Activated naive CD8-positive, alpha-beta T cell (primary cell): Measurements from ENCODE around the gene ZDHHC9.

Source experiments
- H3K27ac Mint-ChIP-seq: one replicate; pipeline ENCODE4 v1.8.0; 2021; ENCODE audit warnings: mixed read lengths
- H3K27me3 Mint-ChIP-seq: one replicate; pipeline ENCODE4 v1.8.0; 2021; ENCODE audit warnings: mixed read lengths
- H3K36me3 Mint-ChIP-seq: one replicate; pipeline ENCODE4 v1.8.0; 2021; ENCODE audit warnings: mixed read lengths
- H3K4me1 Mint-ChIP-seq: one replicate; pipeline ENCODE4 v1.8.0; 2021; ENCODE audit warnings: low read depth, mixed read lengths
- H3K4me3 Mint-ChIP-seq: one replicate; pipeline ENCODE4 v1.8.0; 2021; ENCODE audit warnings: mild to moderate bottlenecking, mixed read lengths
- H3K9me3 Mint-ChIP-seq: one replicate; pipeline ENCODE4 v1.8.0; 2021; ENCODE audit warnings: low read depth, mixed read lengths

ZDHHC9 gene

GRCh38 chrX:129785160-129785947 lies 58.3 kb downstream of the ZDHHC9 start:
- peaks cover 59% of the 10 kb centered on the region for H3K4me1 Mint-ChIP-seq
- peaks cover 8% of the 10 kb centered on the region for H3K36me3 Mint-ChIP-seq
- peak overlapping the region; percentile 70 for H3K4me3 Mint-ChIP-seq
- H3K9me3 Mint-ChIP-seq = no peaks in the 10 kb centered on the region
- H3K27ac Mint-ChIP-seq = peak overlapping the region; percentile 91
- H3K27me3 Mint-ChIP-seq = no peaks in the 10 kb centered on the region

DNA sequence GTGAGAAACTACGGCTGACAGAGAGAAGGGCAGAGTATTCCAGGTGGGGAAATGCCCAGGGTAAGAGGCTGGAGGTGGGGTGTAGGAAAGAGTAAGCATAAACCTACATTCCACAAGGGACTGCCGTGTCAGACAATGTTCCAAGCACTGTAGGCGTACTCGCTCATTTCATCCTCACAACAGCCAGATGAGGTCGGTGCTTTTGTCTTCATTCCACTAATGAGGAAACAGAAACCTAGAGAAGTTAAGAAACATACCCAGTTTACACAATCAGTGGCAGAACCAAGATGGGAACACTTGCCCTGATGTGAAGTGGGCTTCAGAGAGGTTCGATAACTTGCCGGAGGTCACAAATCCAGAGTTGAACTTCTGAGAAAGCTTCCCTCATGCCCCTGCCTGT lies 59.3 kb downstream of the ZDHHC9 start:
- Mint-ChIP-seq H3K36me3 (peaks cover 8% of the 10 kb centered on the region), H3K4me1 (peaks cover 60% of the 10 kb centered on the region)

GRCh38 chrX:129783291-129783713 lies 60.4 kb downstream of the ZDHHC9 start:
- H3K4me3 Mint-ChIP-seq = peak overlapping the region; percentile 87
- peaks cover 66% of the 10 kb centered on the region for H3K4me1 Mint-ChIP-seq
- peak overlapping the region; percentile 95 for H3K27ac Mint-ChIP-seq
- no peaks in the 10 kb centered on the region for H3K9me3 Mint-ChIP-seq
- peaks cover 8% of the 10 kb centered on the region for H3K36me3 Mint-ChIP-seq
- no peaks in the 10 kb centered on the region for H3K27me3 Mint-ChIP-seq

More for the DNA sequence above, 59.3 kb downstream of the ZDHHC9 start:
- H3K27ac Mint-ChIP-seq = peak overlapping the region; percentile 95
- H3K27me3 Mint-ChIP-seq = no peaks in the 10 kb centered on the region
- H3K4me3 Mint-ChIP-seq = peak overlapping the region; percentile 87
- no peaks in the 10 kb centered on the region for H3K9me3 Mint-ChIP-seq

DNA sequence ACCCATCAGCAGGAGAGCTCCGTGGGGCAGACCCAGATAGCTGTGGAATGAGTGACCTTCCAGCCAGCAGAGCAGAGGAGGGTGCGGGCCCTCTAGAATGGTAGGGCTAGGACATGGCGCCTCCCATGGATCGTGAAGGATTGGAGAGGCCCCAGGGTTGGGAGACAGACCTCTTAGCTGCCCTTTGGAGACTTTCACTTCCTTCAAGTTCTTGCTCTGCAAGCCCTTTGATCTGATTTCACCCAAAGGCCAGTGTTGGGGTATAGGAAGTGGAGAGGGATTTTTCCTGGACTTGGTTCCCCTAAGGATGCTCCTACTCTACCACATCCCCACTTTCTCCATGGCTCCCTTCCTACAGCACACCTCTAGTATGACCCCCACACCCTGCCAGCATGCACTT lies 61.0 kb downstream of the ZDHHC9 start:
- H3K36me3 Mint-ChIP-seq = peaks cover 8% of the 10 kb centered on the region
- no peaks in the 10 kb centered on the region for H3K27me3 Mint-ChIP-seq
- H3K4me1 Mint-ChIP-seq = peaks cover 70% of the 10 kb centered on the region
- peak overlapping the region; percentile 87 for H3K4me3 Mint-ChIP-seq
- H3K27ac Mint-ChIP-seq = peak overlapping the region; percentile 95
- no peaks in the 10 kb centered on the region for H3K9me3 Mint-ChIP-seq

DNA sequence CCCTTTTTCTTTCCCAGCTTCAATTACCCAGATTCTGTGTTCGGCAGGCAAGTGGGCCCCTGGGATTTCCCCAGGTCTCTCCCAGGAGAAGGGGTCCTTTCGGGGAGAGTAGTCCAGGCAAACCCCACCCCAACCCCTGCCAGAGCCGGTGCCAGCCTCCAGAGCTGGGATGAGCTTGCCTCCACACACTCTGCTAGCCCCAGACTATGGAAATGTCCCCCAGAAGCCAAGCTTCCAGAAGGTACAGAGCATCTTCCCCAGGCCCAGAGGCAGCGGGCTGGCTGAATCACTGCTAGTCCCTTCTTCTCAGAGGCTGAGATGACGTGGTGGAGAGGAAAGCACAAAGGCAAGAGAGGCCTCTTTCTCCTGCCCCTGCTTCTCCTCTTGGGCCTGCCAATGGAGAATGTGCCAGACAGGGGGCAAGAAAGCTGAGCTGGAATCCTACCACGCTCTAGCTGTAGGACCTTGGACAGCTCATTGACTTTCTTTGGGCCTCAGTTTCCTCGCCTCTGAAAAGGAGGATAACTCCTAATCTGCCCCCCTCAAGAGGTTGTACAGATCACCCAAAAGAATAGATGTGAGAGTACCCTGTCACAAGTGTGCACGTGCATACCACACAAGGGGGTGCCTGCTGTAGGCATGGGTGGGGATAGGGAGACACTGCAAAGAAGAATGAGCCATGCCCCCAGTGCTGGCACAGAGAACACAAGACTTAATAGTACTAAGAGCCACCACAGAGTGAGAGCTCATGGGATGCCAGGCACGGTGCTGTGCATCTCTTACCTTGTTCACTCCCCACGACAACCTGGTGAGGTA lies 61.8 kb downstream of the ZDHHC9 start:
- Mint-ChIP-seq H3K36me3 (peaks cover 8% of the 10 kb centered on the region), H3K9me3 (no peaks in the 10 kb centered on the region), H3K27me3 (no peaks in the 10 kb centered on the region), H3K27ac (peak overlapping the region; percentile 85), H3K4me1 (peaks cover 68% of the 10 kb centered on the region), H3K4me3 (peak overlapping the region; percentile 87)

- Mint-ChIP-seq H3K27me3 (no peaks in the 10 kb centered on the region), H3K4me3 (peak overlapping the region; percentile 87), H3K27ac (peak overlapping the region; percentile 85), H3K4me1 (peaks cover 69% of the 10 kb centered on the region), H3K36me3 (peaks cover 8% of the 10 kb centered on the region), H3K9me3 (no peaks in the 10 kb centered on the region)
Measured at GRCh38 chrX:129781134-129781672, 62.5 kb downstream of the ZDHHC9 start.

DNA sequence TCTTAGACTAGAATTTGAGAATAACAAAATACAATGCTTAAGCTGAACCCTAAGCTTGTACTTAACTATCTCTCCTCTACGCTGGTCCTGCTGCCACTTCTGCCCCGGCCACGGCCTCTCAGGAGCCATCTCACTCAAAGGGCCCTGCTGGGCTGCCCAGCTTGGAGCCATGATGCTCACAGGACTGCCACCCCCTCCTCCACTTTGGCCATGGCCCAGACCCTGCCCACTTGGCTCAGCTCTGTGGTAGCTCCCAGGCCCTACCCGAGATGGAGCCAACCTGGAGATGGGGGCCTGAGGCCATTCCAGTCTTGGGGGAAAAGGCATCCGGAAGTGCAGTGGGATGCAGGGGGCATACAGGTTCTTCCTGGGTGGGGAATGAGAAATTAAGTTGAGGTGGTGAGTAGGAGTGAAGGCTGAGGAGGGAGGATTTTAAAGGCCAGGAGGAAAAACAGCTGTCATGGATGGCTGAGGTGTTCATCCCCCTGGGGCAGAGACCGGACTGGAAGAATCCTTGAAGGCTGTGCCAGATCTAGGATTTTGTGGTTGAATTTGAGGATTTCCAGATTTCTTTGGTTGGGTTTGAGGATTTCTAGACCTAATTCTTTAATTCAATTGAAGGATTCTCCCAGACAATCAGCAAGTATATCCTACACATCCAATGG lies 63.1 kb downstream of the ZDHHC9 start:
- Mint-ChIP-seq H3K9me3 (no peaks in the 10 kb centered on the region), H3K4me1 (peaks cover 64% of the 10 kb centered on the region), H3K27me3 (no peaks in the 10 kb centered on the region), H3K36me3 (peaks cover 8% of the 10 kb centered on the region), H3K4me3 (peak overlapping the region; percentile 87), H3K27ac (peak overlapping the region; percentile 91)

GRCh38 chrX:129779747-129780146 lies 63.9 kb downstream of the ZDHHC9 start, which contains the start of gene SASH3:
TSS of gene SASH3 (plus strand) at chrX:129779949. CDS start at chrX:129780098, 149 bp downstream.
- Mint-ChIP-seq H3K4me1 (peaks cover 66% of the 10 kb centered on the region), H3K27me3 (no peaks in the 10 kb centered on the region), H3K27ac (peak within 1 kb of the TSS; percentile 91), H3K4me3 (peak within 1 kb of the TSS; percentile 87), H3K9me3 (no peaks in the 10 kb centered on the region), H3K36me3 (peaks cover 8% of the 10 kb centered on the region)

GRCh38 chrX:129779086-129779672 lies 64.5 kb downstream of the ZDHHC9 start:
- no peaks in the 10 kb centered on the region for H3K27me3 Mint-ChIP-seq
- H3K36me3 Mint-ChIP-seq = peaks cover 6% of the 10 kb centered on the region
- peaks cover 64% of the 10 kb centered on the region for H3K4me1 Mint-ChIP-seq
- peak overlapping the region; percentile 87 for H3K4me3 Mint-ChIP-seq
- H3K27ac Mint-ChIP-seq = peak overlapping the region; percentile 91
- no peaks in the 10 kb centered on the region for H3K9me3 Mint-ChIP-seq

- Mint-ChIP-seq H3K36me3 (peaks cover 2% of the 10 kb centered on the region), H3K27ac (peak overlapping the region; percentile 94), H3K4me3 (peak overlapping the region; percentile 82), H3K4me1 (peaks cover 60% of the 10 kb centered on the region), H3K27me3 (no peaks in the 10 kb centered on the region), H3K9me3 (no peaks in the 10 kb centered on the region)
Measured at GRCh38 chrX:129777218-129778030, 66.3 kb downstream of the ZDHHC9 start.

- Mint-ChIP-seq H3K9me3 (no peaks in the 10 kb centered on the region), H3K27ac (peak overlapping the region; percentile 54)
Measured at GRCh38 chrX:129773649-129774458, 69.8 kb downstream of the ZDHHC9 start.

GRCh38 chrX:129772796-129773431 lies 70.8 kb downstream of the ZDHHC9 start:
- Mint-ChIP-seq H3K27me3 (no peaks in the 10 kb centered on the region), H3K9me3 (no peaks in the 10 kb centered on the region), H3K4me1 (peaks cover 71% of the 10 kb centered on the region), H3K4me3 (peak overlapping the region; percentile 20), H3K27ac (peak overlapping the region; percentile 85), H3K36me3 (no peaks in the 10 kb centered on the region)

More at GRCh38 chrX:129773649-129774458, 69.8 kb downstream of the ZDHHC9 start:
- Mint-ChIP-seq H3K4me3 (no peak overlapping the region), H3K36me3 (no peaks in the 10 kb centered on the region), H3K27me3 (no peaks in the 10 kb centered on the region), H3K4me1 (peaks cover 69% of the 10 kb centered on the region)
